ENCODE results near the gene ABCF2. TPM values are rescaled to one million over a fixed set of nuclear protein-coding genes. Genes with fewer than 3 reads are reported as not detected.

The ABCF2 gene
- total RNA-seq, 1 experiment from 2014 or later = 63.7 TPM

DNA sequence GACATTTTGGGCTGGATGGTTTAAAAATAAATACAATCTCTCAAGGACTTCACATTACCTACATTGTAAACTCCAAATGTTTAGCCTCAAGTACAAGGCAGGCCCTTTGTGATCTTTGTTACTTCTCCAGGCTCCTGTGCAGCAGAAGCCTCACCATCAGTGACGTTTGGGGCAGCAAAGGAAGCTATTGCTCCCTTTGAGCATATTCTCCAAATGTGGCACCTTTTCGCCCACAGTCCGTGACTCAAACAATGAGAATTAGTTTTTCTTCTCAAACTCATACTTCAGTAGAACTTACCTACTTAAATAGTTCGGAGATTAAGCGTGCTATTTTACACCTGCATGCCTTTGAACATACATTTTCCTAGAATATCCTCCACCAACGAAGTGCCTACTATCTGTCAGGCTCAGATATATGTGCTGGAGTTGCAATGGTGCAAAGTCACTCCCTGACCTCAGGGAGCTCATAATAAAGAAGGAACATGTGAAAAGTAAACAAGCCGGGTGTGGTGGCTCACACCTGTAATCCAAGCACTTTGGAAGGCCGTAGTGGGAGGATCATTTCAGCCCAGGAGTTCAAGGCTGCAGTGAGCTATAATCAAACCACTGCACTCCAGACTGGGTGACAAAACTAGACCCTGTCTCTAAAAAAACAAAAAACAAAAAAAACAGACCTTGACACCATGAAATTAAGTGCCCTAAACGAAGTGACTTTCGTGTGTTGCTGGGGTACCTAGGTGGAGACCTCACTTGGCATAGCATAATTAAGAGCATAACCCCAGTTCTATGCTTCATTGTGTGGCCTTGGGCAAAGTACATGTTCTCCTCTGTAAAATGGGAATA lies 1.2 kb upstream of the ABCF2 start:
- Histone ChIP-seq H3K9me2 (ENCODE audit: insufficient read depth) (no peaks in the 10 kb centered on the region), H3K79me2 (ENCODE audit: insufficient read depth, low read length) (peaks cover 35% of the 10 kb centered on the region), H3K27ac (ENCODE audit: low read depth, low read length) (peak overlapping the region; percentile 66; the same call in 1 of the 2 replicates), H3K4me2 (ENCODE audit: low read length) (peak overlapping the region; percentile 88), H3K4me3 (replicated peaks in 1 of 2; ENCODE audit: low read depth in 1 of 2, low read length in 2 of 2) (peak overlapping the region; percentile 76 to 83), H3K4me1 (ENCODE audit: control insufficient read depth in 1 of 2, insufficient read depth in 2 of 2, low read length in 2 of 2) (peaks cover 14 to 29% of the 10 kb centered on the region in 2 experiments), H3K9ac (ENCODE audit: low read length) (peak overlapping the region; percentile 90), H3K27me3 (ENCODE audit: insufficient read depth, low read length) (no peaks in the 10 kb centered on the region), H2AFZ (ENCODE audit: low read depth, low read length, poor library complexity, severe bottlenecking) (no peak overlapping the region), H3K36me3 (ENCODE audit: control insufficient read depth in 1 of 2, insufficient read depth in 2 of 2, low read length in 2 of 2) (peaks cover 9 to 22% of the 10 kb centered on the region in 2 experiments; a peak in 3 of 4 replicates), H3K9me3 (ENCODE audit: control insufficient read depth in 1 of 2, insufficient read depth in 1 of 2, low read depth in 1 of 2, low read length in 2 of 2) (no peaks in the 10 kb centered on the region), H4K20me1 (ENCODE audit: insufficient read depth) (no peaks in the 10 kb centered on the region)
- DNase-seq (ENCODE audit: low read depth, low spot score) (no peak), ATAC-seq (no peak)
- TF ChIP-seq, protein P1, sequence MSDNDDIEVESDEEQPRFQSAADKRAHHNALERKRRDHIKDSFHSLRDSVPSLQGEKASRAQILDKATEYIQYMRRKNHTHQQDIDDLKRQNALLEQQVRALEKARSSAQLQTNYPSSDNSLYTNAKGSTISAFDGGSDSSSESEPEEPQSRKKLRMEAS (IDR thresholded peaks at IDR 0.05) = no peak
- TF ChIP-seq, protein P2, sequence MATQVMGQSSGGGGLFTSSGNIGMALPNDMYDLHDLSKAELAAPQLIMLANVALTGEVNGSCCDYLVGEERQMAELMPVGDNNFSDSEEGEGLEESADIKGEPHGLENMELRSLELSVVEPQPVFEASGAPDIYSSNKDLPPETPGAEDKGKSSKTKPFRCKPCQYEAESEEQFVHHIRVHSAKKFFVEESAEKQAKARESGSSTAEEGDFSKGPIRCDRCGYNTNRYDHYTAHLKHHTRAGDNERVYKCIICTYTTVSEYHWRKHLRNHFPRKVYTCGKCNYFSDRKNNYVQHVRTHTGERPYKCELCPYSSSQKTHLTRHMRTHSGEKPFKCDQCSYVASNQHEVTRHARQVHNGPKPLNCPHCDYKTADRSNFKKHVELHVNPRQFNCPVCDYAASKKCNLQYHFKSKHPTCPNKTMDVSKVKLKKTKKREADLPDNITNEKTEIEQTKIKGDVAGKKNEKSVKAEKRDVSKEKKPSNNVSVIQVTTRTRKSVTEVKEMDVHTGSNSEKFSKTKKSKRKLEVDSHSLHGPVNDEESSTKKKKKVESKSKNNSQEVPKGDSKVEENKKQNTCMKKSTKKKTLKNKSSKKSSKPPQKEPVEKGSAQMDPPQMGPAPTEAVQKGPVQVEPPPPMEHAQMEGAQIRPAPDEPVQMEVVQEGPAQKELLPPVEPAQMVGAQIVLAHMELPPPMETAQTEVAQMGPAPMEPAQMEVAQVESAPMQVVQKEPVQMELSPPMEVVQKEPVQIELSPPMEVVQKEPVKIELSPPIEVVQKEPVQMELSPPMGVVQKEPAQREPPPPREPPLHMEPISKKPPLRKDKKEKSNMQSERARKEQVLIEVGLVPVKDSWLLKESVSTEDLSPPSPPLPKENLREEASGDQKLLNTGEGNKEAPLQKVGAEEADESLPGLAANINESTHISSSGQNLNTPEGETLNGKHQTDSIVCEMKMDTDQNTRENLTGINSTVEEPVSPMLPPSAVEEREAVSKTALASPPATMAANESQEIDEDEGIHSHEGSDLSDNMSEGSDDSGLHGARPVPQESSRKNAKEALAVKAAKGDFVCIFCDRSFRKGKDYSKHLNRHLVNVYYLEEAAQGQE (IDR thresholded peaks at IDR 0.05; ENCODE audit: low read depth) = no peak
- BruUV-seq (replicated peaks) = no TSS peak
- POLR2A ChIA-PET = interaction anchor here (0.8 to 1.8 kb wide), 3 partner anchors 14 to 16 kb away, joined by 3 to 5 read pairs (median 4); no protein-coding TSS in a partner anchor
- RAD21 ChIA-PET (ENCODE audit: low non-redundant PET in 1 of 2, low total read pairs in 2 of 2, uncharacterized antibody in 2 of 2, unreplicated experiment in 2 of 2) = no interaction called here
- intact Hi-C loops (cut with micrococcal nuclease) = no loop called here
- CTCF ChIA-PET = interaction anchor here (0.7 to 1.3 kb wide), 3 partner anchors 15 to 92 kb away, joined by 3 to 12 read pairs (median 6); no protein-coding TSS in a partner anchor
